ENCODE data around the gene MCU. TPM values are rescaled to one million over a fixed set of nuclear protein-coding genes. Genes with fewer than 3 reads are reported as not detected.
"Not testable (repeated sequence)": the region's sequence is repeated elsewhere in the genome, so short reads cannot be mapped to it uniquely, and the experiment has no call there.

MCU gene
- total and polyA plus RNA-seq, 2 of the 4 experiments (the other 2 are of a cell fraction) = 36.2 to 36.7 TPM

GRCh38 chr10:72917201-72917600 lies 225.3 kb downstream of the MCU start:
- POLR2A ChIA-PET (ENCODE audit: unreplicated experiment) = not testable (repeated sequence)

GRCh38 chr10:72917803-72918332 lies 225.9 kb downstream of the MCU start:
- H3K79me1 ChIP-seq (ENCODE audit: low read depth in 1 of 2, low read length in 2 of 2); H2BK120ac ChIP-seq (ENCODE audit: low read depth, low read length); H2BK5ac ChIP-seq (ENCODE audit: low read depth, low read length, poor library complexity, severe bottlenecking); H3K27me3 ChIP-seq (ENCODE audit: control insufficient read depth, insufficient read depth, low read length); in situ Hi-C loops (cut with MboI; ENCODE audit: low sequenced_read_pairs); ATAC-seq (ENCODE audit: low read depth); H3K4me3 ChIP-seq (ENCODE audit: insufficient read depth, low read depth, low read length); H2AK5ac ChIP-seq (ENCODE audit: low read depth, low read length); DNase-seq; H2BK20ac ChIP-seq (ENCODE audit: low read depth, low read length); H4K5ac ChIP-seq (ENCODE audit: low read depth, low read length); POLR2A ChIA-PET (ENCODE audit: unreplicated experiment); H3K23ac ChIP-seq (ENCODE audit: low read depth, low read length); H2BK15ac ChIP-seq (ENCODE audit: low read depth, low read length); H3K18ac ChIP-seq (ENCODE audit: low read depth, low read length); dilution Hi-C loops (cut with HindIII; ENCODE audit: low sequenced_read_pairs, unreplicated experiment); BruUV-seq (replicated peaks); H3K36me3 ChIP-seq (ENCODE audit: control insufficient read depth, insufficient read depth, low read length); H3K4me1 ChIP-seq (ENCODE audit: control insufficient read depth, insufficient read depth, low read length); H3K4ac ChIP-seq (ENCODE audit: low read depth, low read length); H3K4me2 ChIP-seq (ENCODE audit: low read depth, low read length); H3K9ac ChIP-seq (ENCODE audit: low read depth, low read length); H4K20me1 ChIP-seq (ENCODE audit: insufficient read depth, low read length); CTCF ChIA-PET; intact Hi-C loops (cut with micrococcal nuclease); H4K8ac ChIP-seq (ENCODE audit: low read depth in 2 of 2, low read length in 2 of 2); H3K56ac ChIP-seq (ENCODE audit: extremely low read depth, insufficient read depth, low read length); H4K91ac ChIP-seq (ENCODE audit: insufficient read depth, low read depth, low read length); H2AK9ac ChIP-seq (replicated peaks; ENCODE audit: low read depth, low read length, poor library complexity); H3K27ac ChIP-seq (ENCODE audit: insufficient read depth, low read length); H3K9me3 ChIP-seq (ENCODE audit: control insufficient read depth, insufficient read depth, low read length); H2AFZ ChIP-seq (replicated peaks; ENCODE audit: low read length, poor library complexity); H3K14ac ChIP-seq (replicated peaks; ENCODE audit: low read depth, low read length); H3K9me1 ChIP-seq (ENCODE audit: insufficient read depth, low read length): not testable (repeated sequence)
- 67 to 100% methylated on average over 1 of the region's 2 CpGs for WGBS, 2 experiments (ENCODE audit: extremely low coverage in 2 of 2, insufficient read length in 1 of 2)

More at GRCh38 chr10:72917201-72917600, 225.3 kb downstream of the MCU start:
- H3K23ac ChIP-seq (ENCODE audit: low read depth, low read length); H4K91ac ChIP-seq (ENCODE audit: insufficient read depth, low read depth, low read length); BruUV-seq (replicated peaks); H3K9me1 ChIP-seq (ENCODE audit: insufficient read depth, low read length); H3K4me2 ChIP-seq (ENCODE audit: low read depth, low read length); H3K18ac ChIP-seq (ENCODE audit: low read depth, low read length); H4K20me1 ChIP-seq (ENCODE audit: insufficient read depth, low read length); H3K9ac ChIP-seq (ENCODE audit: low read depth, low read length); H3K36me3 ChIP-seq (ENCODE audit: control insufficient read depth, insufficient read depth, low read length); dilution Hi-C loops (cut with HindIII; ENCODE audit: low sequenced_read_pairs, unreplicated experiment); H2BK5ac ChIP-seq (ENCODE audit: low read depth, low read length, poor library complexity, severe bottlenecking); intact Hi-C loops (cut with micrococcal nuclease); H4K8ac ChIP-seq (ENCODE audit: low read depth in 2 of 2, low read length in 2 of 2); H3K9me3 ChIP-seq (ENCODE audit: control insufficient read depth, insufficient read depth, low read length); H3K4ac ChIP-seq (ENCODE audit: low read depth, low read length); DNase-seq; H2BK20ac ChIP-seq (ENCODE audit: low read depth, low read length); H3K4me3 ChIP-seq (ENCODE audit: insufficient read depth, low read depth, low read length); H3K56ac ChIP-seq (ENCODE audit: extremely low read depth, insufficient read depth, low read length); H3K14ac ChIP-seq (replicated peaks; ENCODE audit: low read depth, low read length); H3K27ac ChIP-seq (ENCODE audit: insufficient read depth, low read length); CTCF ChIA-PET; H2BK15ac ChIP-seq (ENCODE audit: low read depth, low read length); H2AK5ac ChIP-seq (ENCODE audit: low read depth, low read length); H2BK120ac ChIP-seq (ENCODE audit: low read depth, low read length); H4K5ac ChIP-seq (ENCODE audit: low read depth, low read length); H3K79me1 ChIP-seq (ENCODE audit: low read depth in 1 of 2, low read length in 2 of 2); H2AFZ ChIP-seq (replicated peaks; ENCODE audit: low read length, poor library complexity); H2AK9ac ChIP-seq (replicated peaks; ENCODE audit: low read depth, low read length, poor library complexity); H3K4me1 ChIP-seq (ENCODE audit: control insufficient read depth, insufficient read depth, low read length); ATAC-seq (ENCODE audit: low read depth); in situ Hi-C loops (cut with MboI; ENCODE audit: low sequenced_read_pairs); H3K27me3 ChIP-seq (ENCODE audit: control insufficient read depth, insufficient read depth, low read length): not testable (repeated sequence)
- no CpG with 5 or more reads among the region's 3 CpGs for WGBS, 2 experiments (ENCODE audit: extremely low coverage in 2 of 2, insufficient read length in 1 of 2)

All from IMR-90 (cell line).